Activated T-cell treated with anti-CD3 and anti-CD28 coated beads for 4 hours (primary cell): ENCODE results near the gene MC1R.
"Not testable (repeated sequence)": the region's sequence is repeated elsewhere in the genome, so short reads cannot be mapped to it uniquely, and the experiment has no call there.

Experiments used
- DNase-seq: peaks from one replicate; pipeline ENCODE4 v3.0.0-alpha.2; 2020

Gene MC1R

DNA sequence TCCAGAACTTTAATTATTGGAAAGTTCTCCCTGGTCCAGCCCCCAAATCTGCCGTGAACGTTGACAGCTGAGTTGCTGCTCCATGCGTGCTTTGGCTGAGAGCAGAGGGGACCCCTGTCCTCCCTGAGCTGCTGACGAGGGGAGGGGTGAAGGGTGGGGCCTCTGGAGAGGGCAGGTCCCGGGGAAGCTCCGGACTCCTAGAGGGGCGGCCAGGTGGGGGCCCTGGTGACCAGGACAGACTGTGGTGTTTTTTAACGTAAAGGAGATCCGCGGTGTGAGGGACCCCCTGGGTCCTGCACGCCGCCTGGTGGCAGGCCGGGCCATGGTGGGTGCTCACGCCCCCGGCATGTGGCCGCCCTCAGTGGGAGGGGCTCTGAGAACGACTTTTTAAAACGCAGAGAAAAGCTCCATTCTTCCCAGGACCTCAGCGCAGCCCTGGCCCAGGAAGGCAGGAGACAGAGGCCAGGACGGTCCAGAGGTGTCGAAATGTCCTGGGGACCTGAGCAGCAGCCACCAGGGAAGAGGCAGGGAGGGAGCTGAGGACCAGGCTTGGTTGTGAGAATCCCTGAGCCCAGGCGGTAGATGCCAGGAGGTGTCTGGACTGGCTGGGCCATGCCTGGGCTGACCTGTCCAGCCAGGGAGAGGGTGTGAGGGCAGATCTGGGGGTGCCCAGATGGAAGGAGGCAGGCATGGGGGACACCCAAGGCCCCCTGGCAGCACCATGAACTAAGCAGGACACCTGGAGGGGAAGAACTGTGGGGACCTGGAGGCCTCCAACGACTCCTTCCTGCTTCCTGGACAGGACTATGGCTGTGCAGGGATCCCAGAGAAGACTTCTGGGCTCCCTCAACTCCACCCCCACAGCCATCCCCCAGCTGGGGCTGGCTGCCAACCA is at the start of gene MC1R:
MC1R (plus strand) TSS at position 410 of the 895 bp plus-strand sequence; CDS start at position 807, 397 bp downstream.
- no peak for DNase-seq

- no peak for DNase-seq
Measured at GRCh38 chr16:89869911-89870310, 48.8 kb upstream of the MC1R start.

DNA sequence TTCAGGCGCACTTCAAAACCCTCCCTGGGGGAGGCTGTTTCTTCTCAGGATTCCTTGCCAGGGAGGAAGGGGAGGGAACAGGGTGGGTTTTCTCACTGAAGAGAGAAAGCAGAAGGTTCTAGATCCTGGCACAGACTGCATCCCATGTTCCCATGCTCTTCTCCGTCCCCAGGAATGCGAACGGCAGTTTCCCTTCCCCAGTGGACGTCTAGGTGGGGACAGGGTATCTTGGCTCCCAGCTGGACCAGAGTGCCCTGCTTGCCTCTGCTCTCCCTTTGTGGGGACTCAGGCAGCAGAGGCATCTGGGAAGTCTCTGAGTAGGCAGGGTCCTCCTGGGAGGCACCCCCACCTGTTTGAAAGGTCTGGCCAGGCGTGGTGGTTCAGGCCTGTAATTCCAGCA is 48.2 kb upstream of the MC1R start:
- no peak for DNase-seq

- no peak for DNase-seq
Measured at GRCh38 chr16:89871895-89872294, 46.8 kb upstream of the MC1R start.

- peak; percentile 78 for DNase-seq
Measured at GRCh38 chr16:89873109-89873971, 45.3 kb upstream of the MC1R start, which contains the start of gene TCF25. TSS of gene TCF25 (plus strand) at chr16:89873592. CDS start at chr16:89873668, 76 bp downstream.

GRCh38 chr16:89873972-89874689 is 44.5 kb upstream of the MC1R start:
- peak; percentile 94 for DNase-seq

- DNase-seq = not testable (repeated sequence)
Measured at GRCh38 chr16:89879123-89879522, 39.5 kb upstream of the MC1R start.

- no peak for DNase-seq
Measured at GRCh38 chr16:89880477-89881367, 37.9 kb upstream of the MC1R start.

GRCh38 chr16:89881368-89881730 is 37.3 kb upstream of the MC1R start:
- no peak for DNase-seq

DNA sequence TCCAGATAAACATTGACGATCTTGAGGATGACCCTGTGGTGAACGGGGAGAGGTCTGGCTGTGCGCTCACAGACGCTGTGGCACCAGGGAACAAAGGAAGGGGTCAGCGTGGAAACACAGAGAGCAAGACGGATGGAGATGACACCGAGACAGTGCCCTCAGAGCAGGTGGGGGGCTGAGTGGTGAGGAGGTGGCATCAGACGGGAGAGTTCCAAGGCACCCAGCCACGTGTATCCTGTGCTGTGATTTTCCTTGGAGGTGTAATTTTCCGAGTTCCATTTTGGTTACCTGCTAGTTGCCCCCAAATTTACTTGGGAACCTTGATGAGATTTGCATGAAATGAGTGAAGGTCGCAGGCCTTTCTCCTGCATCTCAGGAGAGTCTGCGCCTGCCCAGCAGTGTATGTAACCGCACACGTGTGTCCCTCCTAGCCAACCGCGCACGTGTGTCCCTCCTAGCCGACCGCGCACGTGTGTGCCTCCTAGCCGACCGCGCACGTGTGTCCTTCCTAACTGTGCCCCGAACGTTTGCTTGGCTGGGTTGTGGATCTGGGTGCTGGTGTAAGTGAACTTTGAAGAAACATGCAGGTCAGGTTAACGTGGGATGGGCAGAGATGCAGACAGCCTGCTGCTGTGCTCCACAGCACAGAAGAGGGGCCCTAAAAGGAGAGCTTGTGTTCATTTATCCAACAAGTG is 35.2 kb upstream of the MC1R start:
- DNase-seq = no peak

GRCh38 chr16:89884041-89884421 is 34.6 kb upstream of the MC1R start:
- DNase-seq = no peak

DNA sequence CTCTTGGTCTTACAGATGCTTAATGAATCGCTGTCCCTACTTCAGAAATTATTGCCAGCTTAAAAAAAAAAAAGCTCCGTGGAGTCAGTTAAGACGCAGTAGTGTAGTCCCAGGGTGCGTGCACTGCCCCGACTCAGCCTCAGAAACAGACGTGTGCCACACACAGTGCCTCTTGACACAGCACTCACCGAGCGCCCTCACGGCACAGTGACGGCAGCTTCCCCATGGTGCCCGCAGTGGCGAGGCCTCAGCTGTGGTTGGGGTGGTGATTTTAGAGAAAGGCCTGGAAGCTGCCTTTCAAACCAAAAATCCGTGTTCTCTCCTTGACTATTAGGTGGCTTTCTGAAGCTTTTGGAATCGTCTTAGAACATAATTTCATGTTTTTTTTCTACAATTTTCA is 31.4 kb upstream of the MC1R start:
- no peak for DNase-seq

- DNase-seq = no peak
Measured at GRCh38 chr16:89890200-89890599, 28.5 kb upstream of the MC1R start.

- no peak for DNase-seq
Measured at GRCh38 chr16:89890886-89891657, 27.6 kb upstream of the MC1R start.

DNA sequence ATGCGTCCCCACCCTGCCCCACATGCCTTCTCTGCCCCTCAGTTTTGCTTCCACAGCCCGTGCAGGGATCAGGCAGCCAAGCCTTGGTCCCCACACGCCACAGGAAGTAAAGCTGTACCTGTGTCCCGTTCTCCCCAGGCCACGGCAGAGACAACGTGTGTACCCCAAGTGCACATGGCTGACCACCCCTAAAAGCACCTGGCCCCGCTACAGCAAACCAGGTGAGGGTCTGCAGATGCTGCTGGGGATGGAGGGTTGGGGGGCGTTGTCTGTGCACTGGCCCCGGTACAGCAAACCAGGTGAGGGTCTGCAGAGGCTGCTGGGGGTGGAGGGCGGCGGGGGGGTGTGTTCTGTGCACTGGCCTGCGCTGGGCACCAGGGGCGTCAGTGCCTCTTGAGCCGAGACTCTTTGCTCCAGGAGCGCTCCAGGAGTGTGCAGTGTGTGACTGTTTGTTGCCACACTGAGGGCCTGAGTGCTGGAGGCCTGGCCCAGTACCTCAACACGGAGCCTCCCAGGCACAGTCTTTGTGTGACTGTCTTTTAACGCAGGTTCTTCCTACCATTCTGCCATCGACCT is 26.5 kb upstream of the MC1R start:
- no peak for DNase-seq

- DNase-seq = no peak
Measured at GRCh38 chr16:89892635-89893034, 26.0 kb upstream of the MC1R start.

DNA sequence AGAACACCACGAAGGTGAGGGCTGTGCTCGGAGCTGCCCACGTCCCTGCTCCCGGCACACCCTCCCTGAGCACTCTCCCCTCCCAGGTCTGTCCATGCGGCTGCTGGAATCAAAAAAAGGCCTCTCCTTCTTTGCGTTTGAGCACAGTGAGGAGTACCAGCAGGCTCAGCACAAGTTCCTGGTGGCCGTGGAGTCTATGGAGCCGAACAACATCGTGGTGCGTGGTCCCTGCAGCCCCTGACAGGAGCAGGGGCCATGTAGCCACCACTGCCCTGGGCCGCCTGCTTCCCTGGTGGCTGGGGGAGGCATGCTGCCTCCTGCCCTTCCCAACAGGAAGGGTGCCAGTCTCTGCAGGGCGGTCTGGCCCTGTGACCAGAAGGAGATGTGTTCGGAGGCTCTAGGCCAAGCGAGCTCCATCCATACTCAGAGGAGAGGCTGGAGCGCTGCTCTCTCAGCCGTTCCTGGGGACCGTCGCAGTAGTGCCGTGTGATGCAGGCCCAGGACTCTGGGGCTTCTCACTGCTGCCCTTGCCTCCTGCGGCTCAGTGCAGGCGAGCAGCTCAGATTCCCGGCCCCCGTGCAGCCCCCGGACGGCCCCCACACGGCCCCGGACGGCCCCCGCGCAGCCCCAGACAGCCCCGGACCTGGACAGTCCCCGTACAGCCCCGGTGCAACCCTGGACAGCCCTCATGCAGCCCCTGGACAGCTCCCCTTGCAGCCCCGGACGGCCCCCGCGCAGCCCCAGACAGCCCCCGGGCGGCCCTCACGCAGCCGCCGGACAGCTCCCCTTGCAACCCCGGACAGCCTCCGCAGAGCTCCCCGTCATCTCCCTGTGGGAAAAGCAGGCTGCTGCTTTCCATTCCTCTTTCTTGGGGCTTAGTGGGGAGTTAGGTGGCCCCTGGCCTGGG is 24.8 kb upstream of the MC1R start:
- no peak for DNase-seq

DNA sequence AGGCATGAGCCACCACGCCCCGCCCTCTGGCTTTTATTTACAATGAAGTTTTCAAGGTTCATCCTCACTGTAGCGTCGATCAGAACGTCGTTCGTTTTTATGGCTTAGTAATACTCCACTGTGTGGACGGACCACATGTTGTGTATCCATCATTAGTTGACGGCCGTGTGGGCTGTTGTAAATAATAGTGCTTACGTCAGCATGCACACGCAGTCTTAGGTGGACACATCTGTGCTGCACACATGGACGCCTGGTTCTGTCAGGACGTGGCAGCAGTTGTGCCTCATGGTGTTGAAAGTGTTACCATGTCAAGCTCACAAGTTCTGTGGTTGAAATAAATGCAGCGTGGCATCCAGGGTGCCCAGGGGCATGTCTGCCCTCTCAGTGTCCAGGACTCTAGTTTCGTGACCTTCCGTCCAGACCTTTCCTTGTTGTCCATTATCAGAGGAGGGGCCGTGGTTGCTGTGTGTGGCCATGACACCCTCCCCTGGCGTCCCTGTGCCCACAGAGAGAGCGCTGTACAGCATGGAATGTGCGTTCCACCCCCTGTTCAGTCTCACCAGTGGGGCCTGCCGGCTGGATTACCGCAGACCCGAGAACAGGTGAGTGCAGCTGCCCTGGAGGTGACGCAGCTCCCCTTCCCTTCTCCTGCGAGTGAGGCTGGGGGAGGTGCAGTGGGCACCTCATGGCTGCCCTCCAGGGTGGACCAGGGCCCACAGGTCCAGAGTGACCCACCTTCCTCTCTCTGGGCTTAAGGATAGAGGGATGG is 23.0 kb upstream of the MC1R start:
- no peak for DNase-seq
